Right cardiac atrium (tissue), 5 donors: ENCODE results near the gene SYNE4. TPM values are rescaled to one million over a fixed set of nuclear protein-coding genes. Genes with fewer than 3 reads are reported as not detected.
"Not testable (repeated sequence)": the region's sequence is repeated elsewhere in the genome, so short reads cannot be mapped to it uniquely, and the experiment has no call there.

Experiments used
- ATAC-seq, 2 donors: fragments of 200-7000 bp; cut with Tn5 transposase; one replicate each; pipeline versions ENCODE4 v1.8.0 to v1.9.1; 2020; ENCODE audit warnings: moderate library complexity in 2 of 2, mild to moderate bottlenecking in 1 of 2
- DNase-seq, 3 donors: peaks; one replicate each; pipeline ENCODE4 v3.0.0-alpha.2; 2020
- H3K27ac ChIP-seq: one replicate; pipeline ENCODE4 v1.5.1; 2013; ENCODE audit warnings: mild to moderate bottlenecking, low read length, control low read depth, moderate library complexity
- H3K27me3 ChIP-seq: one replicate; pipeline ENCODE4 v1.6.1; 2013; ENCODE audit not compliant: control insufficient read depth, insufficient read depth
- H3K4me1 ChIP-seq: one replicate; pipeline ENCODE4 v1.6.1; 2013; ENCODE audit warnings: low read length; ENCODE audit not compliant: control insufficient read depth, insufficient read depth
- H3K4me3 ChIP-seq: one replicate; pipeline ENCODE4 v1.5.1; 2013; ENCODE audit warnings: low read length, control low read depth
- H3K9me3 ChIP-seq: one replicate; pipeline ENCODE4 v1.6.1; 2013; ENCODE audit warnings: low read length; ENCODE audit not compliant: control insufficient read depth
- WGBS: extraction: QIAGEN DNeasy Blood & Tissue Kit; methylation state at CpG from one replicate; pipeline ENCODE4 v1.1.7; 2013; 5-methylcytosine and 5-hydroxymethylcytosine counted together
- intact Hi-C, 4 donors: fragments of 100-400 bp; cut with DNase I; formaldehyde crosslinking; loops; one replicate each; pipeline versions ENCODE4 v1.11.0 to v1.14.0; 2022 to 2023
- polyA plus RNA-seq: library from polyadenylated mRNA; stranded (reverse); fragments of 200-250 nt; gene quantifications from one replicate; pipeline ENCODE4 v1.2.3, GENCODE V29; 2013
- total RNA-seq, 4 donors: library from RNA; stranded (reverse); fragmentation: NEBNext Ultra II Directional; extraction: Animal tissue kit (Norgen Biotek cat#: 25700); gene quantifications; one replicate each; pipeline ENCODE4 v1.2.1, GENCODE V29; 2021
- donor health status: healthy with polysubstance abuse.
- donor health status: DM: no; HTN: yes; CAD: no.
- donor health status: DM: no; HTN: no; CAD: no.
- donor health status: DM: no; HTN: yes; CAD: no; lungs with severe emphysema.
- donor health status: DM: yes; HTN: yes; CAD: no.

The SYNE4 gene
- total and polyA plus RNA-seq, 5 donors, result 0.12 to 0.25 (median 0.16) TPM; not detected in 1

DNA sequence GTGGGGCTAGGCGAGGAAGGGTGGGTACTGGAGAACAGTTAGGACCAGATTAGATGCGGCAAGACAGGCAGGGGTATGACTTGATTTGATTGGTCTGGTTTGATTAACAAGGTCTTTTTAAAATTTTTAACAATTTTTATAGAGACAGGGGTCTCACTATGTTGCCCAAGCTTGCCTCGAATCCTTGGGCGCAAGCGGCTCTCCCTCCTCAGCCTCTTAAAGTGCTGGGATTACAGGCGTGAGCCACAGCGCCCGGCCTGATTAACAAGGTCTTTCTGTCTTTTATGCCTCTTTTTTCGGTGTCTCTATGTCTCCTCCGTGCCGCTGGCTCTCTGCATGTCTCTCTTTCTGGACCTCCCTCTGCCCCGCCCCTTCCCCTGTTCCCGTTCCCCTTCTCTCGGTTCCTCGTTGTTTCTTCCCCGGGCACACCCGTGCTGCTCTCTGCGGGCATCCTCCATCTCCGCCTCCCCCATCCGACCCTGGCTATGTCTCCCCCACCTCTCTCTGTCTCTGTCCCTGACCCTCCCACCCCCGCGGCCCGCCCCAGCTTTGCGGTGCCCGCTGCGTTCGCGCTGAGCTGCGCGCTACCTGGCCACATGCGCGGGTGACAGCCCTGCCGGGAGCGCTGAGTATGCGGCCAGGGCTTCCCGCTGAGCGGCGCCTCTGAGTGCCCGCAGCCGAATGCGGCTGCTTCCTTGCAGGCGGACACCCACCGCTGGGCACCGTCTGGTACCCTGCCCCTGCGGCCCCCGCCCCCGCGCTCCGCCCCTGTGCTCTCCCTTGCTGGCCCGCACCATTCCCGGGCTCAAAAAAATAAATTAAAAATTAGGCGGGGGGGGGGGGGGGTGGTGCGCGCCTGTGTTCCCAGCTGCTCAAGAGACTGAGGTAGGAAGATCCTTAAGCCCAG, 21.7 kb downstream of the SYNE4 start:
- no peaks in the 10 kb centered on the region for H3K27me3 ChIP-seq
- H3K4me3 ChIP-seq, result peak overlapping the region; percentile 44
- WGBS, result 8% methylated on average over 54 of the region's 54 CpGs
- no peaks in the 10 kb centered on the region for H3K9me3 ChIP-seq
- H3K27ac ChIP-seq, result no peak overlapping the region
- ATAC-seq, result peak; percentile 47 to 56
- peak in 2 of 3 donors; percentile 66 to 82 for DNase-seq
- no peaks in the 10 kb centered on the region for H3K4me1 ChIP-seq
- intact Hi-C loops, result no loop called here

DNA sequence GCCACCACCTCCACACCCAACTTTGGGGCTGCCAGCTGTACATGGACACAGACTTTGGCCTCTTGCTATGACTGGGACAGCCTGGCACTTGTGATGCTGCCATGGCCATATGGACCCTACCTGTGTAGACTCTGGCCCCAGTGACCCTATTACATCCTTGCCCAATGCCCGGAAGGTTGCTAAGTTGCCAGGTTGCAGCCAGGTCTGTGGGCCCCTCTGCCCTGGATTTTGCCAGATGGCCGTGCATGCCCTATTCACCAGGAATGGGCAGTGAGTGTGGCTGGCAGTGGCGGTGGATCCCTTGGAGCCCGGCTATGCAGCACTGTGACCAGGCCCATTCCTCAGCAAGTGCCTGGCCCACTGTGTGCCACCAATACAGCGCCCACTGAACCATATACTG, 22.5 kb downstream of the SYNE4 start:
- DNase-seq (no peak), ATAC-seq (no peak)
- Histone ChIP-seq H3K4me1 (no peaks in the 10 kb centered on the region), H3K9me3 (no peaks in the 10 kb centered on the region), H3K4me3 (no peak overlapping the region), H3K27ac (no peak overlapping the region), H3K27me3 (no peaks in the 10 kb centered on the region)
- WGBS, result 91% methylated on average over 5 of the region's 5 CpGs
- intact Hi-C loops, result no loop called here

DNA sequence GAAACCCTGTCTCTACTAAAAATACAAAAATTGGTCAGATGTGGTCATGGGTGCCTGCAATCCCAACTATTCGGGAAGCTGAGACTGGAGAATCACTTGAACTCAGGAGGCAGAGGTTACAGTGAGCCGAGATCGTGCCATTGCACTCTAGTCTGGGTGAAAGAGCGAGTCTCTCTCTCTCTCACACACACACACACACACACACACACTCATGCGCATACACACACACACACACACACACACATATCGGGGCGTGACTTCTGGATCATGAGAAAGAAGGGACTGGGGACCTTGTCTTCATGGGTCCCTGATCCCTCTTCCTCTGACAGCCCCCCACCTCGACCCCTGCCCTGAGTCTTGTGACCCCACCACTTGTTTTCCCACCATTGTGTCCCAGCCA, 25.4 kb downstream of the SYNE4 start:
- no peak for DNase-seq
- no peak overlapping the region for H3K27ac ChIP-seq
- intact Hi-C loops, result no loop called here
- H3K9me3 ChIP-seq, result no peaks in the 10 kb centered on the region
- no peaks in the 10 kb centered on the region for H3K27me3 ChIP-seq
- no peak overlapping the region for H3K4me3 ChIP-seq
- no peak for ATAC-seq
- 78% methylated on average over 8 of the region's 8 CpGs for WGBS
- no peaks in the 10 kb centered on the region for H3K4me1 ChIP-seq

DNA sequence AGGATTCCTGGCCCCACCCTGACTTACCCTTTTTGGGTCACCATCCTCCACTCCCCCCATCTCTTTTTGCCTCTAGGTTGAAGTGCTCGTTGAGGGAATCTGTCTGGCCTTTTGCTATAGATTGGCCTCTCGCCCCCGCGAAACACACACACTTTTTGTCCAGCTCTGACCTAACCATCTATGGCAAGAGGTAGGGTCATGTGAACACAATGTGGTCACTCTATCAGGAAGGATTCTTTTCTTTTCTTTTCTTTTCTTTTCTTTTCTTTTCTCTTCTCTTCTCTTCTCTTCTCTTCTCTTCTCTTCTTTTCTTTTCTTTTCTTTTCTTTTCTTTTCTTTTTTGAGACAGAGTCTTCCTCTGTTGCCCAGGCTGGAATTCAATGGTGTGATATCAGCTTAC, 27.6 kb downstream of the SYNE4 start:
- H3K4me3 ChIP-seq, H3K27me3 ChIP-seq, H3K9me3 ChIP-seq, H3K27ac ChIP-seq, DNase-seq, ATAC-seq, intact Hi-C loops, H3K4me1 ChIP-seq: not testable (repeated sequence)
- 87% methylated on average over 4 of the region's 4 CpGs for WGBS

DNA sequence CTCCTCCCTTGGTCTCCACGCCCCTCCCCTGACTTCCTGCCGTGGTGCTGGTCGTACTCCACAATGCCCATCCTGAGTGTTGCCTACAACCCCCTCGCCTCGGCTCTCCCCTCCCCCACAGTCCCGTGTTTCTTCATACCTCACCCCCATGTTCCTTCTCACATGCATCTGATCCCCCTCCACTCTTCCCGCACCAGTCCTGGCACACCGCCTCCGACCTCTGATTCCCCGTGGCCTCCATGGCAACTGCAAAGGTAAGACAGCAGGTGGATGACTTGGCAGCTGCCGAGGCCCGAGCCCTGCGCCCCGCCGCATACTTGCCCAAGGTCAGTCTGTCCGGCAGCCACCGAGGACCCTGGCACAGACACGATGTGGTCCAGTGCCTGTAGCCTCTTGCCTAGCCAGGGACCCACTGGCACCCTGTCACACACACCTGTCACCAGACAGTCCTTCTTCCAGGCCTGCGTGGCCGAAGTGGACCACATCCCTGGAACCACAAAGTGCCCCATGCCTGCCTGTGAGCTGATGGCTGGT, 29.7 kb downstream of the SYNE4 start:
- no peaks in the 10 kb centered on the region for H3K9me3 ChIP-seq
- intact Hi-C loops, result no loop called here
- no peak overlapping the region for H3K27ac ChIP-seq
- ATAC-seq, result no peak
- WGBS, result 63% methylated on average over 20 of the region's 20 CpGs
- no peak for DNase-seq
- H3K4me3 ChIP-seq, result no peak overlapping the region
- H3K27me3 ChIP-seq, result no peaks in the 10 kb centered on the region
- H3K4me1 ChIP-seq, result no peaks in the 10 kb centered on the region

DNA sequence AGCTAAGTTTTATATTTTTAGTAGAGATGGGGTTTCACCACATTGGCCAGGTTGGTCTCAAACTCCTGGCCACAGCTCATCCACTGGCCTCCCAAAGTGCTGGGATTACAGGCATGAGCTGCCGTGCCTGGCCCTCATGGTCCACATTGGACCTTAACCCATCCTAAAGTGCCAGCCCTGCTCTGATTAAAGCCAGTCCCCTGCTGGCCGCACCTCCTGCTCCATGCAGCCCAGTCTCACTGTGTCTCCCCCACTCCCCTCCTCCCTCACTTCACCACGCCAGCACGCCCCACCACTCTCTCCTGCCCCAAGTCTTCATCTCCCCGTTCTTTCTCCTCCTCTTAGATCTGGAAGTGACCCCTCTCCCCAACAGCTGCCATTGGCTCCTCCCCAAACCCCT, 30.3 kb downstream of the SYNE4 start:
- no peak for DNase-seq
- no peaks in the 10 kb centered on the region for H3K9me3 ChIP-seq
- 44% methylated on average over 5 of the region's 5 CpGs for WGBS
- H3K27me3 ChIP-seq, result no peaks in the 10 kb centered on the region
- ATAC-seq, result no peak
- no peaks in the 10 kb centered on the region for H3K4me1 ChIP-seq
- intact Hi-C loops, result no loop called here
- no peak overlapping the region for H3K4me3 ChIP-seq
- H3K27ac ChIP-seq, result no peak overlapping the region

DNA sequence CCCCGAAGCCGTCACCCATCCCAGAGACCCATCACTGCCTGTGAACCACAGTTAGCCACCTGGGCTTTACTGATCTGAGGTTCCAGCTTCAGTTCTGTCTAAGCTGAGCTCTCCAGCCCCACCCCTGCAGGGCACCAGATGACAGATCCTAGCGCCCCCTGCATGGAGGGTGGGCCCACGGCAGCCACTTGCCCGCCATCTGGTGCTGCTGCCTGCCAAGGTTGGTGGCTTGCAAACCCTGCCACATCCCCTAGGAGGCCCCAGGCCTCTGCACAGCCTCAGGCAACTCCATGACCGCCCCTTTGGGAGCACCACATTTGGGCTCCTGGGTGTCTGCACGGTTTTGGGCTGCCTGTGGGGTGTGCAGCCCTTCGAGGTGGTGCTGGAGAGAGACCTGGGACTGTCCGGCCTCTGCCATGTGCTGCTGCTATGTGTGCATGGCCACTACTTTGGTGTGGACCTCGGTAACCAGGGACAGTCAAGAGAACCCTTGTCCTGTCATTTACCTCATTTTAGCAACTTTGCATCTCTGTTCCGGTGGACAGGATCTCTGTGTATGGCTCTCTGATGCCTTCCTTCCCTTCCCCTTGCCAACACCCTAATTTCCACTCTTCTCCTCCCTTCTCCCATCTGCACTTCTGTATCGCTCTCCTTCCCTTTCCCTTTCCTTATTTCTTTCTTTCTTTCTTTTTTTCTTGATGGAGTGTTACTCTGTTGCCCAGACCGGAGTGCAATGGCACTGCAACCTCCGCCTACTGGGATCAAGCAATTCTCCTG, 31.0 kb downstream of the SYNE4 start:
- Histone ChIP-seq H3K4me1 (no peaks in the 10 kb centered on the region), H3K4me3 (no peak overlapping the region), H3K27me3 (no peaks in the 10 kb centered on the region), H3K27ac (no peak overlapping the region), H3K9me3 (no peaks in the 10 kb centered on the region)
- 52% methylated on average over 14 of the region's 14 CpGs for WGBS
- intact Hi-C loops, result no loop called here
- no peak for ATAC-seq
- no peak for DNase-seq

DNA sequence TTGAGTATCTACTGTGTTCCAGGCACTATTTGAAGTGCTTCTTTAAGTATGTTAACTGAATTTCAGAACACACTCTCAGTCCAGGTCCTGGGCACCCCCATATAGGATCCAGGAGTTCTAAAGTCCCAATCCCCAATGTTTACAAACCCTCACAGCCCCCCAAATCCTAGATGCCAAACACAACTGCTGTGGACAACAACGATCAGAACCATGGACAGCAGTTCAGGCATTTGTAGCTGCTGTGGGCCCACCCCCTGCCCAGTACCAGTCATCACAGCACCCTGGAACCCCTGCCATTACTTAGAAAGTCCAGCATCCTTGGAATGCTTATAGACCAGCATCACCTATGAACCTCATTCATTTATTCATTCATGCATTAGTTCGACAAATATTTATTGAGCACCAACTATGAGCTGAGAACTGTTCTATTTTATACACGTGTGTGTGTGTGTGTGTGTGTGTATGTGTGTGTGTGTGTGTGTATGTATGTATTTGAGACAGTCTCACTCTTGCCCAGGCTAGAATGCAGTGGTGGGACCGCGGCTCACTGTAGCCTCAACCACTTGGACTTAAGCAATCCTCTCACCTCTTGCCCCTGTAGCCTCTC, 32.9 kb downstream of the SYNE4 start:
- Histone ChIP-seq H3K4me1 (no peaks in the 10 kb centered on the region), H3K27me3 (no peaks in the 10 kb centered on the region), H3K27ac (no peak overlapping the region), H3K4me3 (no peak overlapping the region), H3K9me3 (no peaks in the 10 kb centered on the region)
- ATAC-seq (no peak), DNase-seq (no peak)
- intact Hi-C loops, result no loop called here
- 32% methylated on average over 5 of the region's 5 CpGs for WGBS

DNA sequence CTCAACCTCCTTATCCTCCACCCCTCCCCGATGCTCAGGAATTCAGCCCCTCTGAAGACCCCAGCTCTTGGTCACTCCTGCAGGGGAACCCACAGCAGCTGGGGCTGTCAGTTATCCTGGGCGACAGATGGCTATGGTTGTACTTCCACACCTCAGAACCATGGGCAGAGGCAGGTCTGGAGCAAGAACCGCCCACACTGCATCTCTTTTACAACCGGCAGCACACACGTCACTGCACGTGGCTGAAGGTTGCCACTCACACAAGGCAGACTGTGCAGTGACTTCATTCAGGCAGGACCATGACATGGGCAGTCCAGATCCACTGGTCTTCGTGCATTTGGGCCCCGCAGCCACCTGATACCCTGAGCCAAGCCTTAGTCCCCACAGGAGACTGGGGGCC, 35.1 kb downstream of the SYNE4 start:
- 42% methylated on average over 8 of the region's 8 CpGs for WGBS
- DNase-seq (no peak), ATAC-seq (no peak)
- intact Hi-C loops, result no loop called here
- H3K27me3 ChIP-seq, result no peaks in the 10 kb centered on the region
- H3K27ac ChIP-seq, result no peak overlapping the region
- H3K4me1 ChIP-seq, result no peaks in the 10 kb centered on the region
- no peak overlapping the region for H3K4me3 ChIP-seq
- no peaks in the 10 kb centered on the region for H3K9me3 ChIP-seq

DNA sequence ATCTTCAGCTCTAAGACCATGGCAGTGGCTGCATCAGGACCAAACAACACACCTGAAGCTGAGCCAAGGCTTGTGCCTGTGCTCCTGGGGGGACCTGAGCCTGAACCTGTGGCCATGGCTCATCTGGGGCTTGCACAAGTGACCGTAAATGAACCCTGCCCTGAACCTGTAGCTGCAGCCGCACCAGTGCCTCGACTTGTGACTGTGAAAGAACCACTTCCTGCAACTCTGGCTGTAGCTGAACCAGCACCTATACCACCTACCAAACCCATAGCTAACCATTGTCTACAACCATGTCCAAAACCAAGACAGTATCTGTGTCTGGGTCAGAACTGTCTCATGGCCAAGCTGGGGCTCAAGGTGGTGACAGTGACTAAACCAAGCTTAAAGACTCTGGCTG, 41.8 kb downstream of the SYNE4 start:
- 74% methylated on average over 3 of the region's 3 CpGs for WGBS
- ATAC-seq, result no peak

DNA sequence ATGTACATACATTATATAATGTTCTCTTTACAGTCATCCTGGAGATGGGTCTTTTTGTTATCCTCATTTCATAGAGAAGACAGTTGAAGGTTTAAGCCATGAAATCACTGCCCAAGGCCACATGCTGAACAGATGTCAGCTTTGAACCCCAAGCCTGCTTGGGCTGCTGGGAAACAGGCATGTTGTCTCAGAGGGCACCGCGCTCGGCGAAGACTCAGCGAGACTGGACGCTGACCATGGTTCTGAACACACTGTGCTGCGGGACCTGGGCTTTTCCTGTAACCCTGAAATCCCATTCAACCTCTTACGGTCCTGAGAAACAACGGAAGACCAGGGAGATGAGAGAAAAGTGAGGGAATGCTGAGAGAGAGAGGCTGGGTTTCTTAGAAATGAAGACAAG, 45.1 kb downstream of the SYNE4 start:
- intact Hi-C loops, result no loop called here
- Histone ChIP-seq H3K4me1 (no peaks in the 10 kb centered on the region), H3K27me3 (no peaks in the 10 kb centered on the region), H3K9me3 (no peaks in the 10 kb centered on the region), H3K4me3 (no peak overlapping the region), H3K27ac (no peak overlapping the region)
- DNase-seq, result no peak
- peak in 1 of 2 donors; percentile 43 for ATAC-seq
- under 1% methylated on average over 9 of the region's 9 CpGs for WGBS

More for the DNA sequence above, 41.8 kb downstream of the SYNE4 start:
- Histone ChIP-seq H3K27ac (no peak overlapping the region), H3K4me3 (no peak overlapping the region), H3K9me3 (no peaks in the 10 kb centered on the region), H3K27me3 (no peaks in the 10 kb centered on the region), H3K4me1 (no peaks in the 10 kb centered on the region)
- DNase-seq, result no peak
- intact Hi-C loops, result no loop called here
